SK-N-SH (cell line): ENCODE data around the gene MRPS11.

Experiments used
- CHD2 ChIP-seq: fragments of 150-350 bp; IDR thresholded peaks from 2 replicates; pipeline ENCODE4 v1.6.1; 2018; ENCODE audit warnings: low read length; ENCODE audit not compliant: partially characterized antibody
- EP300 ChIP-seq, 2 experiments: IDR thresholded peaks; 2 replicates each; pipeline versions ENCODE4 v1.4.0 to v1.6.1; 2012; ENCODE audit warnings: borderline replicate concordance in 1 of 2, low read depth in 1 of 2, low read length in 1 of 2
- FOXJ3 ChIP-seq: sonication (generic); formaldehyde crosslinking; IDR thresholded peaks from 2 replicates; pipeline ENCODE4 v1.5.1; 2020; ENCODE audit warnings: mild to moderate bottlenecking, missing genetic modification reagents
- FOXM1 ChIP-seq: IDR thresholded peaks from 2 replicates; pipeline ENCODE4 v1.4.0; 2012; ENCODE audit warnings: low read depth, mild to moderate bottlenecking
- POLR2AphosphoS5 ChIP-seq: IDR thresholded peaks from 2 replicates; pipeline ENCODE4 v1.6.1; 2012; ENCODE audit warnings: low read depth, low read length
- RAD21 ChIP-seq: IDR thresholded peaks from 2 replicates; pipeline ENCODE4 v1.6.1; 2012; ENCODE audit warnings: mild to moderate bottlenecking, low read length
- RFX5 ChIP-seq: IDR thresholded peaks from 2 replicates; pipeline ENCODE4 v1.6.1; 2012; ENCODE audit warnings: mild to moderate bottlenecking, improper control_type of control experiment, low read length
- SIN3A ChIP-seq: IDR thresholded peaks from 2 replicates; pipeline ENCODE4 v1.6.1; 2012; ENCODE audit warnings: low read depth, mild to moderate bottlenecking, low read length, moderate library complexity, borderline replicate concordance
- TF ChIP-seq, protein P1 (sequence below): fragments of 200-600 bp; sonication (generic); IDR thresholded peaks from 2 replicates; pipeline ENCODE4 v1.6.1; 2017; ENCODE audit warnings: antibody characterized with exemption, mild to moderate bottlenecking, moderate library complexity
- TF ChIP-seq, protein P2 (sequence below): fragments of 150-350 bp; IDR thresholded peaks from 2 replicates; pipeline ENCODE4 v1.6.1; 2017; ENCODE audit warnings: antibody characterized with exemption, low read length, low read depth, borderline replicate concordance
- TF ChIP-seq, protein P3 (sequence below): IDR thresholded peaks from 2 replicates; pipeline ENCODE4 v1.4.0; 2012; ENCODE audit warnings: low read depth
- TF ChIP-seq, protein P4 (sequence below): IDR thresholded peaks from 2 replicates; pipeline ENCODE4 v1.6.1; 2012; ENCODE audit warnings: mild to moderate bottlenecking, low read depth, low read length, moderate library complexity

DNA sequence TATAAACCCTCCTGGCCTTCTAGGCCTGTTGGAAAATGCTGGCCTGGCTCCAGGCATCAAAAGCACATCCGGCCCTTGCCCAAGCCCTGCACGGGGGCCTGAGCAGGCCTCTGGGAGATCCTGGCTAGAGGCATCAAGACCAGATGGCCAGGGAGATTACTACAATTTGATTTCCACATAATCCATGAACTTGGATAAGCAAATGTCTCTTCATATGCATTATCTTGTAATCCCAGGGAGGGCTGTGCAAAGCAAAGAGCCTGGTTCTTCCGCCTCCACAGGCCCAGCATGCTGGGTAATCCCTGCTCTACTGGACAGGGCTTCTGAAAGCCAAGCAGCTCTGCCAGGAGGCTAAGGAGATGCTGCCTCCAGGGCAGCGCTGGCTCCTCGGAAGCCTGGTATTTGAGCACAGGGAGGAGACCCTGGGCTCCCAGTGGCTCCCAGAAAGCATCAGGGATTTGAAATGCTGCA is 18.5 kb upstream of the MRPS11 start:
- TF ChIP-seq, protein P1, sequence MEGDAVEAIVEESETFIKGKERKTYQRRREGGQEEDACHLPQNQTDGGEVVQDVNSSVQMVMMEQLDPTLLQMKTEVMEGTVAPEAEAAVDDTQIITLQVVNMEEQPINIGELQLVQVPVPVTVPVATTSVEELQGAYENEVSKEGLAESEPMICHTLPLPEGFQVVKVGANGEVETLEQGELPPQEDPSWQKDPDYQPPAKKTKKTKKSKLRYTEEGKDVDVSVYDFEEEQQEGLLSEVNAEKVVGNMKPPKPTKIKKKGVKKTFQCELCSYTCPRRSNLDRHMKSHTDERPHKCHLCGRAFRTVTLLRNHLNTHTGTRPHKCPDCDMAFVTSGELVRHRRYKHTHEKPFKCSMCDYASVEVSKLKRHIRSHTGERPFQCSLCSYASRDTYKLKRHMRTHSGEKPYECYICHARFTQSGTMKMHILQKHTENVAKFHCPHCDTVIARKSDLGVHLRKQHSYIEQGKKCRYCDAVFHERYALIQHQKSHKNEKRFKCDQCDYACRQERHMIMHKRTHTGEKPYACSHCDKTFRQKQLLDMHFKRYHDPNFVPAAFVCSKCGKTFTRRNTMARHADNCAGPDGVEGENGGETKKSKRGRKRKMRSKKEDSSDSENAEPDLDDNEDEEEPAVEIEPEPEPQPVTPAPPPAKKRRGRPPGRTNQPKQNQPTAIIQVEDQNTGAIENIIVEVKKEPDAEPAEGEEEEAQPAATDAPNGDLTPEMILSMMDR = no peak
- TF ChIP-seq, protein P2, sequence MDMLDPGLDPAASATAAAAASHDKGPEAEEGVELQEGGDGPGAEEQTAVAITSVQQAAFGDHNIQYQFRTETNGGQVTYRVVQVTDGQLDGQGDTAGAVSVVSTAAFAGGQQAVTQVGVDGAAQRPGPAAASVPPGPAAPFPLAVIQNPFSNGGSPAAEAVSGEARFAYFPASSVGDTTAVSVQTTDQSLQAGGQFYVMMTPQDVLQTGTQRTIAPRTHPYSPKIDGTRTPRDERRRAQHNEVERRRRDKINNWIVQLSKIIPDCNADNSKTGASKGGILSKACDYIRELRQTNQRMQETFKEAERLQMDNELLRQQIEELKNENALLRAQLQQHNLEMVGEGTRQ = no peak
- TF ChIP-seq RFX5 (no peak), FOXJ3 (peak; percentile 85), POLR2AphosphoS5 (no peak), CHD2 (peak; percentile 59), EP300 (IDR thresholded peaks at IDR 0.05; ENCODE audit: borderline replicate concordance in 1 of 2, low read depth in 1 of 2, low read length in 1 of 2) (peak in 1 of 2 experiments; percentile 85; a peak in 2 of 4 replicates), RAD21 (no peak), FOXM1 (no peak), SIN3A (no peak)
- TF ChIP-seq, protein P3, sequence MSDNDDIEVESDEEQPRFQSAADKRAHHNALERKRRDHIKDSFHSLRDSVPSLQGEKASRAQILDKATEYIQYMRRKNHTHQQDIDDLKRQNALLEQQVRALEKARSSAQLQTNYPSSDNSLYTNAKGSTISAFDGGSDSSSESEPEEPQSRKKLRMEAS = no peak
- TF ChIP-seq, protein P4, sequence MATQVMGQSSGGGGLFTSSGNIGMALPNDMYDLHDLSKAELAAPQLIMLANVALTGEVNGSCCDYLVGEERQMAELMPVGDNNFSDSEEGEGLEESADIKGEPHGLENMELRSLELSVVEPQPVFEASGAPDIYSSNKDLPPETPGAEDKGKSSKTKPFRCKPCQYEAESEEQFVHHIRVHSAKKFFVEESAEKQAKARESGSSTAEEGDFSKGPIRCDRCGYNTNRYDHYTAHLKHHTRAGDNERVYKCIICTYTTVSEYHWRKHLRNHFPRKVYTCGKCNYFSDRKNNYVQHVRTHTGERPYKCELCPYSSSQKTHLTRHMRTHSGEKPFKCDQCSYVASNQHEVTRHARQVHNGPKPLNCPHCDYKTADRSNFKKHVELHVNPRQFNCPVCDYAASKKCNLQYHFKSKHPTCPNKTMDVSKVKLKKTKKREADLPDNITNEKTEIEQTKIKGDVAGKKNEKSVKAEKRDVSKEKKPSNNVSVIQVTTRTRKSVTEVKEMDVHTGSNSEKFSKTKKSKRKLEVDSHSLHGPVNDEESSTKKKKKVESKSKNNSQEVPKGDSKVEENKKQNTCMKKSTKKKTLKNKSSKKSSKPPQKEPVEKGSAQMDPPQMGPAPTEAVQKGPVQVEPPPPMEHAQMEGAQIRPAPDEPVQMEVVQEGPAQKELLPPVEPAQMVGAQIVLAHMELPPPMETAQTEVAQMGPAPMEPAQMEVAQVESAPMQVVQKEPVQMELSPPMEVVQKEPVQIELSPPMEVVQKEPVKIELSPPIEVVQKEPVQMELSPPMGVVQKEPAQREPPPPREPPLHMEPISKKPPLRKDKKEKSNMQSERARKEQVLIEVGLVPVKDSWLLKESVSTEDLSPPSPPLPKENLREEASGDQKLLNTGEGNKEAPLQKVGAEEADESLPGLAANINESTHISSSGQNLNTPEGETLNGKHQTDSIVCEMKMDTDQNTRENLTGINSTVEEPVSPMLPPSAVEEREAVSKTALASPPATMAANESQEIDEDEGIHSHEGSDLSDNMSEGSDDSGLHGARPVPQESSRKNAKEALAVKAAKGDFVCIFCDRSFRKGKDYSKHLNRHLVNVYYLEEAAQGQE = no peak
